ENCODE results near the gene CSRP1. TPM values are rescaled to one million over a fixed set of nuclear protein-coding genes. Genes with fewer than 3 reads are reported as not detected.

Gene CSRP1
- total RNA-seq, 1 experiment from 2014 or later, result 94.4 TPM

GRCh38 chr1:201504179-201504631 is 2.7 kb downstream of the CSRP1 start:
- in situ Hi-C loops (cut with HindIII; ENCODE audit: low pct_unique_long_range_greater_than_20kb, low sequenced_read_pairs), result no loop called here
- peaks cover 53% of the 10 kb centered on the region for H3K4me1 ChIP-seq (ENCODE audit: control insufficient read depth, insufficient read depth, low read length)
- H3K36me3 ChIP-seq (ENCODE audit: control insufficient read depth, insufficient read depth, low read length), result no peaks in the 10 kb centered on the region
- H3K4me3 ChIP-seq (ENCODE audit: low read depth in 2 of 2, low read length in 2 of 2), result peak overlapping the region in 1 of 2 experiments; percentile 39; a peak in 2 of 4 replicates
- H3K27ac ChIP-seq (ENCODE audit: low read length), result peak overlapping the region; percentile 76
- no peaks in the 10 kb centered on the region for H3K27me3 ChIP-seq (ENCODE audit: control insufficient read depth, insufficient read depth, low read length)
- CTCF ChIA-PET, result interaction anchor here (0.6 to 3.2 kb wide), 6 partner anchors 8 to 228 kb away, joined by 3 to 30 read pairs (median 6); no protein-coding TSS in a partner anchor
- POLR2A ChIA-PET, result no interaction called here
- BruUV-seq (replicated peaks), result no TSS peak
- TF ChIP-seq POLR2AphosphoS5 (IDR thresholded peaks at IDR 0.05; ENCODE audit: low read depth, low read length), result no peak
- no peak for TF ChIP-seq TCF7L2 (IDR thresholded peaks at IDR 0.05; ENCODE audit: low read depth, low read length)
- no peak for TF ChIP-seq SIN3A (IDR thresholded peaks at IDR 0.05; ENCODE audit: borderline replicate concordance, insufficient read depth, low read depth, low read length)
- TF ChIP-seq, protein P1, sequence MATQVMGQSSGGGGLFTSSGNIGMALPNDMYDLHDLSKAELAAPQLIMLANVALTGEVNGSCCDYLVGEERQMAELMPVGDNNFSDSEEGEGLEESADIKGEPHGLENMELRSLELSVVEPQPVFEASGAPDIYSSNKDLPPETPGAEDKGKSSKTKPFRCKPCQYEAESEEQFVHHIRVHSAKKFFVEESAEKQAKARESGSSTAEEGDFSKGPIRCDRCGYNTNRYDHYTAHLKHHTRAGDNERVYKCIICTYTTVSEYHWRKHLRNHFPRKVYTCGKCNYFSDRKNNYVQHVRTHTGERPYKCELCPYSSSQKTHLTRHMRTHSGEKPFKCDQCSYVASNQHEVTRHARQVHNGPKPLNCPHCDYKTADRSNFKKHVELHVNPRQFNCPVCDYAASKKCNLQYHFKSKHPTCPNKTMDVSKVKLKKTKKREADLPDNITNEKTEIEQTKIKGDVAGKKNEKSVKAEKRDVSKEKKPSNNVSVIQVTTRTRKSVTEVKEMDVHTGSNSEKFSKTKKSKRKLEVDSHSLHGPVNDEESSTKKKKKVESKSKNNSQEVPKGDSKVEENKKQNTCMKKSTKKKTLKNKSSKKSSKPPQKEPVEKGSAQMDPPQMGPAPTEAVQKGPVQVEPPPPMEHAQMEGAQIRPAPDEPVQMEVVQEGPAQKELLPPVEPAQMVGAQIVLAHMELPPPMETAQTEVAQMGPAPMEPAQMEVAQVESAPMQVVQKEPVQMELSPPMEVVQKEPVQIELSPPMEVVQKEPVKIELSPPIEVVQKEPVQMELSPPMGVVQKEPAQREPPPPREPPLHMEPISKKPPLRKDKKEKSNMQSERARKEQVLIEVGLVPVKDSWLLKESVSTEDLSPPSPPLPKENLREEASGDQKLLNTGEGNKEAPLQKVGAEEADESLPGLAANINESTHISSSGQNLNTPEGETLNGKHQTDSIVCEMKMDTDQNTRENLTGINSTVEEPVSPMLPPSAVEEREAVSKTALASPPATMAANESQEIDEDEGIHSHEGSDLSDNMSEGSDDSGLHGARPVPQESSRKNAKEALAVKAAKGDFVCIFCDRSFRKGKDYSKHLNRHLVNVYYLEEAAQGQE (IDR thresholded peaks at IDR 0.05; ENCODE audit: insufficient read depth in 1 of 2, low read depth in 2 of 2, low read length in 1 of 2), result no peak
- no peak for TF ChIP-seq CTCF (IDR thresholded peaks at IDR 0.05)
- intact Hi-C loops (cut with micrococcal nuclease; ENCODE audit: unreplicated experiment), result no loop called here
- ATAC-seq, result no peak
- H3K9me3 ChIP-seq (ENCODE audit: control insufficient read depth, insufficient read depth, low read depth, low read length), result no peaks in the 10 kb centered on the region
- no peak for DNase-seq (ENCODE audit: low read depth, low spot score)

DNA sequence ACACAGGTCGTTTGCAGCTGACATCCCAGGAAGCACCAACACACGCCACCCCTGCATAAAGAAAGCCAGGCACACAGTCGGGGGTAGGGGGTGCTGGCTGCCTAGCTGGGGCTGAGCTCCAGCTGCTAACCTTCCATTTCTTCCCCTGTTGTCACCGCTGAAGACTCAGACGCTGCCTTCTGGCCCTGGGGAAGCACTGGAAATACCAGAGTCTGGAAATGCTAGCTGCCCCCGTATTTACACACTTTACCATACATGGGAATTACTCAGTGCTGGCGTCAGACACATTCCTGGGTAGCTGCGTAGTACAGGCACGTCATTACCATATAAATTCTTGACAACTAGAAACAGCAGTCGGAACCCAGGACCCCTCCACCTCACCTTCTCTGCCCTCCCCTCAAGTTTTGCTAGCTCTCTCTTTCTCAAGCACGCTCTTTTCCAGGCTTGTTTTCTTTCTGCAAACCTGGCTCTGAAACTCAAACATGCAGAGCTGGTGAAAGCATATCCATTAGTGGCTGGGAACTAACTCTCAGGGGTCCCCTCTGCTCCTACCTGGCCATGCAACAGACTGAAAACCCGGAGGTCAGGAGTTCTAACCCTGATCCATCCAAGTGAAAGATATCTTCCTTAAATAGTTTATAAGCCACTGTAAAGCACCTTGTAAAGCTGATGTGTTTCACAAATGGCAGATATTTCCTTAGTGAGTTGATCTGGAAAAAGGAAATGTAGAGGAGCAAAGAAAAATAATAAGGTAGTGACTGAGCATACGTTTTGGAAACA is 3.3 kb downstream of the CSRP1 start:
- in situ Hi-C loops (cut with HindIII; ENCODE audit: low pct_unique_long_range_greater_than_20kb, low sequenced_read_pairs), result no loop called here

More for the DNA sequence above, 3.3 kb downstream of the CSRP1 start:
- intact Hi-C loops (cut with micrococcal nuclease; ENCODE audit: unreplicated experiment), result no loop called here
- TF ChIP-seq TCF7L2 (IDR thresholded peaks at IDR 0.05; ENCODE audit: low read depth, low read length), result no peak
- TF ChIP-seq POLR2AphosphoS5 (IDR thresholded peaks at IDR 0.05; ENCODE audit: low read depth, low read length), result peak; percentile 40; the same call in 1 of the 2 replicates
- Histone ChIP-seq H3K36me3 (ENCODE audit: control insufficient read depth, insufficient read depth, low read length) (no peaks in the 10 kb centered on the region), H3K9me3 (ENCODE audit: control insufficient read depth, insufficient read depth, low read depth, low read length) (no peaks in the 10 kb centered on the region), H3K4me1 (ENCODE audit: control insufficient read depth, insufficient read depth, low read length) (peaks cover 53% of the 10 kb centered on the region), H3K27me3 (ENCODE audit: control insufficient read depth, insufficient read depth, low read length) (no peaks in the 10 kb centered on the region), H3K4me3 (ENCODE audit: low read depth in 2 of 2, low read length in 2 of 2) (peak overlapping the region; percentile 4 to 39), H3K27ac (ENCODE audit: low read length) (peak overlapping the region; percentile 76)
- CTCF ChIA-PET, result interaction anchor here (0.6 to 3.2 kb wide), 6 partner anchors 9 to 229 kb away, joined by 3 to 30 read pairs (median 6); no protein-coding TSS in a partner anchor
- BruUV-seq (replicated peaks), result no TSS peak
- peak; percentile 66 for ATAC-seq
- POLR2A ChIA-PET, result interaction anchor here (0.6 kb wide), 1 partner anchor 468 kb away, joined by 4 read pairs; no protein-coding TSS in a partner anchor
- peak; percentile 85 for DNase-seq (ENCODE audit: low read depth, low spot score)

Measured in Panc1 (cell line).